ENCODE data around the gene IKBIP.

DNA sequence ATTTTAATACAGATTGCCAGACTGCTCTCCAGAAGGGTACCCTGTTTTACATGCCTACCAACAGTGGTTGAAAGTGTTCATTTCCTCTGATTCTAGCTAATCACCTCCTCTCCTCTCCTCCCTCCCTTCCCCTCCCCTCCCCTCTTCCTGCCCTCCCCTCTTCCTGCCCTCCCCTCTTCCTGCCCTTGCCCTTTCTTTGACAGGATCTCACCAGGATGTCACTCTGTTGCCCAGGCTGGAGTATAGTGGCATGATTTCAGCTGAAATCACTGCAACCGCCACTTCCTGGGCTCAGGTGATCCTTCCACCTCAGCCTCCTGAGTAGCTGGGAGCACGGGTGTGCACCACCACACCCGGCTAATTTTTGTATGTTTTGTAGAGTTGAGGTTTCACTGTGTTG is 25.2 kb upstream of the IKBIP start:
- TF ChIP-seq, protein P1, sequence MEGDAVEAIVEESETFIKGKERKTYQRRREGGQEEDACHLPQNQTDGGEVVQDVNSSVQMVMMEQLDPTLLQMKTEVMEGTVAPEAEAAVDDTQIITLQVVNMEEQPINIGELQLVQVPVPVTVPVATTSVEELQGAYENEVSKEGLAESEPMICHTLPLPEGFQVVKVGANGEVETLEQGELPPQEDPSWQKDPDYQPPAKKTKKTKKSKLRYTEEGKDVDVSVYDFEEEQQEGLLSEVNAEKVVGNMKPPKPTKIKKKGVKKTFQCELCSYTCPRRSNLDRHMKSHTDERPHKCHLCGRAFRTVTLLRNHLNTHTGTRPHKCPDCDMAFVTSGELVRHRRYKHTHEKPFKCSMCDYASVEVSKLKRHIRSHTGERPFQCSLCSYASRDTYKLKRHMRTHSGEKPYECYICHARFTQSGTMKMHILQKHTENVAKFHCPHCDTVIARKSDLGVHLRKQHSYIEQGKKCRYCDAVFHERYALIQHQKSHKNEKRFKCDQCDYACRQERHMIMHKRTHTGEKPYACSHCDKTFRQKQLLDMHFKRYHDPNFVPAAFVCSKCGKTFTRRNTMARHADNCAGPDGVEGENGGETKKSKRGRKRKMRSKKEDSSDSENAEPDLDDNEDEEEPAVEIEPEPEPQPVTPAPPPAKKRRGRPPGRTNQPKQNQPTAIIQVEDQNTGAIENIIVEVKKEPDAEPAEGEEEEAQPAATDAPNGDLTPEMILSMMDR (IDR thresholded peaks at IDR 0.05), result no peak
- TF ChIP-seq CBX2 (IDR thresholded peaks at IDR 0.05; ENCODE audit: borderline replicate concordance, low read depth) (no peak), EP300 (IDR thresholded peaks at IDR 0.05) (no peak), SMC3 (IDR thresholded peaks at IDR 0.05) (no peak), KDM1A (IDR thresholded peaks at IDR 0.05; ENCODE audit: low read depth) (no peak), MAFK (IDR thresholded peaks at IDR 0.05; ENCODE audit: partially characterized antibody) (no peak), POLR2A (IDR thresholded peaks at IDR 0.05; ENCODE audit: low read length) (no peak), CEBPB (IDR thresholded peaks at IDR 0.05) (no peak), MAX (IDR thresholded peaks at IDR 0.05) (no peak), MYC (IDR thresholded peaks at IDR 0.05; ENCODE audit: borderline replicate concordance, low read length) (no peak), ZFP36 (IDR thresholded peaks at IDR 0.05; ENCODE audit: borderline replicate concordance, partially characterized antibody) (no peak), POLR2AphosphoS2 (conservative IDR thresholded peaks at IDR 0.05; ENCODE audit: low read length) (no peak)
- TF ChIP-seq, protein P2, sequence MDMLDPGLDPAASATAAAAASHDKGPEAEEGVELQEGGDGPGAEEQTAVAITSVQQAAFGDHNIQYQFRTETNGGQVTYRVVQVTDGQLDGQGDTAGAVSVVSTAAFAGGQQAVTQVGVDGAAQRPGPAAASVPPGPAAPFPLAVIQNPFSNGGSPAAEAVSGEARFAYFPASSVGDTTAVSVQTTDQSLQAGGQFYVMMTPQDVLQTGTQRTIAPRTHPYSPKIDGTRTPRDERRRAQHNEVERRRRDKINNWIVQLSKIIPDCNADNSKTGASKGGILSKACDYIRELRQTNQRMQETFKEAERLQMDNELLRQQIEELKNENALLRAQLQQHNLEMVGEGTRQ (IDR thresholded peaks at IDR 0.05), result no peak
- TF ChIP-seq, protein P3, sequence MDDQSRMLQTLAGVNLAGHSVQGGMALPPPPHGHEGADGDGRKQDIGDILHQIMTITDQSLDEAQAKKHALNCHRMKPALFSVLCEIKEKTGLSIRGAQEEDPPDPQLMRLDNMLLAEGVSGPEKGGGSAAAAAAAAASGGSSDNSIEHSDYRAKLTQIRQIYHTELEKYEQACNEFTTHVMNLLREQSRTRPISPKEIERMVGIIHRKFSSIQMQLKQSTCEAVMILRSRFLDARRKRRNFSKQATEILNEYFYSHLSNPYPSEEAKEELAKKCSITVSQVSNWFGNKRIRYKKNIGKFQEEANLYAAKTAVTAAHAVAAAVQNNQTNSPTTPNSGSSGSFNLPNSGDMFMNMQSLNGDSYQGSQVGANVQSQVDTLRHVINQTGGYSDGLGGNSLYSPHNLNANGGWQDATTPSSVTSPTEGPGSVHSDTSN (IDR thresholded peaks at IDR 0.05), result no peak
